ENCODE data around the gene PARD6A.

DNA sequence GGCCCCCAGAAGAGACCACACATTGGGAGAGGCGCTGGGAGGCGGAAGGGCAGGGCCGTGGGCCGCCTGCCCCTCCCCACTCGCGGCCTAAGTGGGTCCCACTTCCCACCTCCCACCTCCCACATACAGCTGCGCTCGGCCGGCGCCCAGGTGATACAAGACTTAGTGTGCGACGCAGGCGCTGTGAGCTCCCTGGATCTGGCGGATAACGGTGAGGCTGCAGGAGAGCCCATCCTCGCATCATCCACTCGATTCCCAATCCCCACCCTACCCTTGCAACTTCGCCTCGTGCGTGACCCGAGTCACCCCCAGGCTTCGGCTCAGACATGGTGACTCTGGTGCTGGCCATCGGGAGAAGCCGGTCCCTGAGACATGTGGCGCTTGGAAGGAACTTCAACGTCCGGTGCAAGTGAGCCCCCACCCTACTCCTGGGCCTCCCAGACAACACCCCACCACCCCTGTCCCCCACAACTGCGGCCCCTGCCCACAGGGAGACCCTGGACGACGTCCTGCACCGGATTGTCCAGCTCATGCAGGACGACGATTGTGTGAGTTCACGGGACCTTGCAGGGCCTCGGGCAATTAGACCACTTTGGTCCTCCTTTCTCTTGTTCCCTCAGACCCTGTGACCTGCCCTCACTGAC is 11.9 kb upstream of the PARD6A start:
- TF ChIP-seq ZNF473 (tag by site-specific recombination; IDR thresholded peaks at IDR 0.05): no peak
- TF ChIP-seq ZNF513 (tag by site-specific recombination; IDR thresholded peaks at IDR 0.05): no peak
- no peak for TF ChIP-seq ZNF501 (tag by site-specific recombination; IDR thresholded peaks at IDR 0.05)
